Adrenal gland (tissue), 12 donors: ENCODE measurements around the gene CYP39A1. TPM values are rescaled to one million over a fixed set of nuclear protein-coding genes. Genes with fewer than 3 reads are reported as not detected.

ENCODE experiments used
- DNase-seq, 7 donors: peaks; one replicate each; pipeline ENCODE4 v3.0.0-alpha.2; 2019 to 2020
- H3K27ac ChIP-seq, 5 donors: fragments of 200-600 bp; sonication (generic) in 4 of 5; 1 replicate in 3 of 5; 2 replicates in 2 of 5; pipeline versions ENCODE4 v1.5.1 to v1.8.0; 2016 to 2020; ENCODE audit warnings: mild to moderate bottlenecking in 1 of 5
- H3K27me3 ChIP-seq: fragments of 200-600 bp; 2 replicates; pipeline ENCODE4 v1.8.0; 2021
- H3K36me3 ChIP-seq, 2 donors: fragments of 200-600 bp; replicated peaks in 1 of 2; 1 replicate in 1 of 2; 2 replicates in 1 of 2; pipeline versions ENCODE4 v1.5.1 to v1.8.0; 2018 to 2022
- H3K4me1 ChIP-seq, 2 donors: fragments of 200-600 bp; replicated peaks in 1 of 2; 1 replicate in 1 of 2; 2 replicates in 1 of 2; pipeline versions ENCODE4 v1.5.1 to v1.8.0; 2018 to 2021
- H3K4me3 ChIP-seq, 4 donors: fragments of 200-600 bp; sonication (generic) in 3 of 4; one replicate each; pipeline ENCODE4 v1.5.1; 2016 to 2018
- H3K9me3 ChIP-seq, 3 donors: fragments of 200-600 bp; sonication (generic) in 1 of 3; replicated peaks in 1 of 3; 1 replicate in 2 of 3; 2 replicates in 1 of 3; pipeline versions ENCODE4 v1.5.1 to v1.8.0; 2016 to 2021
- POLR2A ChIP-seq, 2 donors: fragments of 450-650 bp; IDR thresholded peaks; one replicate each; pipeline ENCODE4 v1.6.1; 2017; ENCODE audit warnings: antibody characterized with exemption in 2 of 2, mild to moderate bottlenecking in 2 of 2, moderate library complexity in 1 of 2
- WGBS, 4 donors: extraction: QIAGEN DNeasy Blood & Tissue Kit in 2 of 4; methylation state at CpG; one replicate each; pipeline versions ENCODE4 v1.1.5 to v1.1.7; 2013 to 2017; 5-methylcytosine and 5-hydroxymethylcytosine counted together
- intact Hi-C, 2 donors: fragments of 100-400 bp; cut with DNase I; formaldehyde crosslinking; loops; one replicate each; pipeline versions ENCODE4 v1.14.1 to v1.15.0; 2022 to 2023
- polyA plus RNA-seq, 3 donors: library from polyadenylated mRNA; stranded (reverse); fragments of 200-250 nt in 2 of 3; fragments of 350-450 nt in 1 of 3; fragmentation: Illumina TruSeq in 1 of 3; extraction: RNeasy Lipid Tissue Mini Kit (QIAGEN cat#74804) in 1 of 3; gene quantifications; one replicate each; pipeline ENCODE4 v1.2.3, GENCODE V29; 2013 to 2014
- total RNA-seq, 9 donors: library from RNA; depleted of rRNA in 4 of 9; stranded (reverse); fragments of >200 nt in 4 of 9; fragments of 120-200 nt in 1 of 9; fragmentation: NEBNext Ultra II Directional in 1 of 9; extraction: Animal tissue kit (Norgen Biotek cat#: 25700) in 1 of 9; gene quantifications; one replicate each; pipeline versions ENCODE4 v1.1.0 to v1.2.4, GENCODE V29; 2013 to 2023
- TF ChIP-seq, protein P1 (sequence below), 6 experiments: fragments of 450-650 bp in 4 of 6; fragments of 200-600 bp in 2 of 6; sonication (generic) in 1 of 6; IDR thresholded peaks; 1 replicate in 5 of 6; 2 replicates in 1 of 6; pipeline versions ENCODE4 v1.5.1 to v1.8.0; 2016 to 2021; ENCODE audit warnings: antibody characterized with exemption in 6 of 6, mild to moderate bottlenecking in 2 of 6, moderate library complexity in 1 of 6
- donor health status: healthy with polysubstance abuse.
- donor health status: Bipolar disorder and iron deficiency.
- donor health status: DM: yes; HTN: yes; CAD: no.
- donor health status: DM: no; HTN: no; CAD: no.
- donor health status: DM: no; HTN: no; CAD: no.
- donor health status: DM: yes; HTN: yes; CAD: no.

CYP39A1 gene
- total and polyA plus RNA-seq, 12 donors = 0.63 to 11.3 (median 4.2) TPM

DNA sequence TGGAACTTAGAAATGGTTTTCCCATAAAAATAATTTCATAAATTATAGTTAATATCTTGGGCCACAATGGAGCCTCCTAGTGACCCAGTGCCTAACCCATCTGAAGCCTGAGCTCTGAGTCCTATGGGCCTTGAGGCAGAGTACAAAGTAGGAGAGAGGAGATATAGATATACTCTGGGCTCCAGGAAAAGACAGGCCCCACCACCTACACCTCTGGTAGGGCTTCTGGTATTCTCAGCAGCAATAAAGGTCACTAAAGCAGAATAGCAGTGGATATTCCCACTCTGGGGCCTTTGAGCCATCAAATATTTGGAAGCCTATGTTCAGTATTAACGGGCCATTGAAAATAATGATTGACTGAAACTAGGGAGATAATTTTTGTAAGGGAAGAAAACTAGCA, 24.1 kb downstream of the CYP39A1 start:
- intact Hi-C loops = loop anchor here in 1 of 2 donors (5.0 kb wide), 1 partner anchor 206 kb away; no protein-coding TSS in a partner anchor
- 63 to 76% (median 72%) methylated on average over 1 of the region's 1 CpG for WGBS, 4 donors

DNA sequence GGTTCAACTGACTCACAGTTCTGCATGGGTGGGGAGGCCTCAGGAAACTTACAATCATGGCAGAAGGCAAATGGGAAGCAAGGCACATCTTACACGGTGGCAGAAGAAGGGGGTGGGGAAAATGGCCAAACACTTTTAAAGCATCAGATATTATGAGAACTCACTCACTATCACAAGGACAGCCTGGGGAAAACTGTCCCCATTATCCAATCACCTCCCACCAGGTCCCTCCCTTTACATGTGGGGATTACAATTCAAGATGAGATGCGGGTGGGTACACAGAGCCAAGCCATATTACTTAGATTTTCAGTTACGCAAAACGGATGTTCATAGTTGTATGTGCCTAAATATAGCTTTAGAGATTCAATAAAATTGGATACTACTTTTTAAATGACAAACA, 25.6 kb downstream of the CYP39A1 start:
- no peak overlapping the region for H3K27ac ChIP-seq
- intact Hi-C loops = loop anchor here (2.0 to 5.0 kb wide), 2 partner anchors 205 to 208 kb away; no protein-coding TSS in a partner anchor
- H3K4me1 ChIP-seq = no peaks in the 10 kb centered on the region
- H3K27me3 ChIP-seq = no peaks in the 10 kb centered on the region
- no peak for DNase-seq
- no peaks in the 10 kb centered on the region for H3K9me3 ChIP-seq
- no peaks in the 10 kb centered on the region for H3K36me3 ChIP-seq
- TF ChIP-seq, protein P1, sequence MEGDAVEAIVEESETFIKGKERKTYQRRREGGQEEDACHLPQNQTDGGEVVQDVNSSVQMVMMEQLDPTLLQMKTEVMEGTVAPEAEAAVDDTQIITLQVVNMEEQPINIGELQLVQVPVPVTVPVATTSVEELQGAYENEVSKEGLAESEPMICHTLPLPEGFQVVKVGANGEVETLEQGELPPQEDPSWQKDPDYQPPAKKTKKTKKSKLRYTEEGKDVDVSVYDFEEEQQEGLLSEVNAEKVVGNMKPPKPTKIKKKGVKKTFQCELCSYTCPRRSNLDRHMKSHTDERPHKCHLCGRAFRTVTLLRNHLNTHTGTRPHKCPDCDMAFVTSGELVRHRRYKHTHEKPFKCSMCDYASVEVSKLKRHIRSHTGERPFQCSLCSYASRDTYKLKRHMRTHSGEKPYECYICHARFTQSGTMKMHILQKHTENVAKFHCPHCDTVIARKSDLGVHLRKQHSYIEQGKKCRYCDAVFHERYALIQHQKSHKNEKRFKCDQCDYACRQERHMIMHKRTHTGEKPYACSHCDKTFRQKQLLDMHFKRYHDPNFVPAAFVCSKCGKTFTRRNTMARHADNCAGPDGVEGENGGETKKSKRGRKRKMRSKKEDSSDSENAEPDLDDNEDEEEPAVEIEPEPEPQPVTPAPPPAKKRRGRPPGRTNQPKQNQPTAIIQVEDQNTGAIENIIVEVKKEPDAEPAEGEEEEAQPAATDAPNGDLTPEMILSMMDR (IDR thresholded peaks at IDR 0.05) = no peak
- no peak for TF ChIP-seq POLR2A (IDR thresholded peaks at IDR 0.05)
- no peak overlapping the region for H3K4me3 ChIP-seq
- 87 to 95% (median 91%) methylated on average over 4 of the region's 4 CpGs for WGBS, 4 donors

More for the DNA sequence above, 24.1 kb downstream of the CYP39A1 start:
- no peaks in the 10 kb centered on the region for H3K36me3 ChIP-seq
- H3K27me3 ChIP-seq = no peaks in the 10 kb centered on the region
- H3K4me1 ChIP-seq = no peaks in the 10 kb centered on the region
- no peak for DNase-seq
- H3K27ac ChIP-seq = no peak overlapping the region
- no peak overlapping the region for H3K4me3 ChIP-seq
- H3K9me3 ChIP-seq = no peaks in the 10 kb centered on the region
- TF ChIP-seq POLR2A (IDR thresholded peaks at IDR 0.05) = no peak
- TF ChIP-seq, protein P1 (IDR thresholded peaks at IDR 0.05) = no peak

DNA sequence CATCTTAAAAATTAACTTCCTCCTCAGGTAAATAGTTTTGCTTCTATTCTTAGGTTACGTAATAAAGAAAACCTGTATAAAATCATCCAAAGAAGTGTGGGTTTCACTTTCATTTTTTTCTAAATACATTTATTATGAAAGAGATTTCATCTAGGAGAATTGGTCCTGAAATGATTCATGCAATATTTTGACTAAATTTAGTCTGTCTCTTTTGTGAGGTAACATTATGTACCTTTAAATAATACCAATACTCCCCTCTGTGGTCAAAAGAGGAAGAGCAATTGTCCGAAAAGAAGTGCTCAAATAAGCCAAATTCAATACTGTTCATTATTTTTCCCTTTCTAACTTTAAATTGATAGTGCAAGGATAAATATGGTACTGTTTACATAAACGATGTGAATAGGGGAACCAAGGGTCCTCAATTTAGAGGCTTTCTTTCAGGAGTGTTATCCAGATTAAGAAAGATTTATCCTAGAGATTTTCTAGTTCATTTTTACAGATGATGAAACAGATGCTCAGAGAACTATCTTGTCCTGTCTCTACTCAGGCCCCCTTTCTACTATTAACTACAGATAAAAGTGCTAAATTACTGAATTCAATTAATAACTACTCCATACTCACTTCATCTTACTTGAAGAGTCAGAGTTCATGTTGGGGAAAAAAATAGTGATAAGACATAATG, 26.2 kb downstream of the CYP39A1 start:
- Histone ChIP-seq H3K4me1 (no peaks in the 10 kb centered on the region), H3K27ac (no peak overlapping the region), H3K36me3 (no peaks in the 10 kb centered on the region), H3K4me3 (no peak overlapping the region), H3K27me3 (no peaks in the 10 kb centered on the region), H3K9me3 (peaks cover 0 to 6% (median 0%) of the 10 kb centered on the region in 3 donors)
- DNase-seq = no peak
- TF ChIP-seq, protein P1 (IDR thresholded peaks at IDR 0.05) = peak; percentile 51 to 82 (median 69)
- TF ChIP-seq POLR2A (IDR thresholded peaks at IDR 0.05) = no peak
- WGBS, 4 donors = 18 to 22% (median 20%) methylated on average over 3 of the region's 3 CpGs
- intact Hi-C loops = loop anchor here (2.0 to 5.0 kb wide), 2 partner anchors 204 to 208 kb away; no protein-coding TSS in a partner anchor

DNA sequence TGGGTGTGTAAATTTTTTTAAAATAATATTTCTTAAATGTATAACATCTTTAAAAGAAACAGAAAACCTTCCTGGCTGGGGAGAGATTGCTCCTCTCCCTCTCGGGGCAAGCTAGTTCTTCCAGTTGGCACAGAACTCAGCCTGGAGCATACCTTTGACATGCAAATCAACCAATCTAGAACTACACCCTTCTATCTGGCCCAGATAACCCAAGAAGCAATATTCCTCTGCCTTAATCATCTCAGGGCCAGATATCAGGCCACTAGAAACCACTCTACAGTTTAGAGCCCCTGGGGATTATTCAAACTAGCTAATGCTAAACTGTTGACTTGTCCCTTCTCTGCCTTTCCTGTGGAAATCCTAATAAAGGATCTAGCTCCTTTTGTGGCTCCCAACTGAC, 33.9 kb downstream of the CYP39A1 start:
- H3K36me3 ChIP-seq = no peaks in the 10 kb centered on the region
- intact Hi-C loops = no loop called here
- H3K4me1 ChIP-seq = no peaks in the 10 kb centered on the region
- no peaks in the 10 kb centered on the region for H3K27me3 ChIP-seq
- TF ChIP-seq, protein P1 (IDR thresholded peaks at IDR 0.05) = no peak
- TF ChIP-seq POLR2A (IDR thresholded peaks at IDR 0.05) = no peak
- no peak overlapping the region for H3K27ac ChIP-seq
- DNase-seq = no peak
- H3K4me3 ChIP-seq = no peak overlapping the region
- 95 to 98% (median 97%) methylated on average over 1 of the region's 1 CpG for WGBS, 4 donors
- peaks cover 0 to 8% (median 0%) of the 10 kb centered on the region in 3 donors for H3K9me3 ChIP-seq
